Measurements from ENCODE around the gene OR51S1.
"Not testable (repeated sequence)": the region's sequence is repeated elsewhere in the genome, so short reads cannot be mapped to it uniquely, and the experiment has no call there.

The OR51S1 gene, protein sequence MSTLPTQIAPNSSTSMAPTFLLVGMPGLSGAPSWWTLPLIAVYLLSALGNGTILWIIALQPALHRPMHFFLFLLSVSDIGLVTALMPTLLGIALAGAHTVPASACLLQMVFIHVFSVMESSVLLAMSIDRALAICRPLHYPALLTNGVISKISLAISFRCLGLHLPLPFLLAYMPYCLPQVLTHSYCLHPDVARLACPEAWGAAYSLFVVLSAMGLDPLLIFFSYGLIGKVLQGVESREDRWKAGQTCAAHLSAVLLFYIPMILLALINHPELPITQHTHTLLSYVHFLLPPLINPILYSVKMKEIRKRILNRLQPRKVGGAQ

GRCh38 chr11:4848908-4849532, at the start of gene OR51S1:
Gene OR51S1 (minus strand): TSS chr11:4849208. CDS start chr11:4849208, 0 bp downstream.
- TF ChIP-seq ZNF274 (IDR thresholded peaks at IDR 0.05; ENCODE audit: low read depth, low read length): no peak
- no peak within 1 kb of the TSS for H3K4me3 ChIP-seq (ENCODE audit: low read length)

DNA sequence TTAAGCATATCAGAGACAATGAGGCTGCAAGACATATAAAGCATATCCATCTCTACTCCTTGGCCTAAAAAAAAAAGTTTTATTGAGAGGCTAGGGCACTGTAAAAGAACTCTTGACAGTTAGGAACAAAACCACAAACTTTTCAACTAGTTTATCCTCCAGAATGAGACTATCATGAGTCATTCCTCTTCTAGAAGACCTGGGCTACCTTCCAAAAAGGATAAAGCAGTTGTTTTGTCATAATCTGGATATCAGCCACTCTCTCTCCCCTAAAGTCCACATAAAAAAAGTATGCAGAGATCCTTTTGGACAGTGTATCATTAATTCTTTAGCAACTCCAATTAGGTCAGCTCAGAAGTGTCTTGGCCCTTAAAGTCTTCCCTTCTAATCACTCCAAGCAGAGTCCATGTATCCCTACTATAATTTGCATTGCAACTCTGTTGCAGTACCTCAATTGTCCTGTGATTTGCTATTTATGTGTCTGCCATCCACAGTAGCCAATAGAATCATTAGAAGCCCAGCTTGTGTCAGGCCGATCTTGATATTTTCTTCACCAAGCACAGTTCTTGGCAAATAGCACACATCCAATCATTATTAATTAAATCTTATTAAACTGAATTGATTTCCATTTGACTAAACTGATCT, 43.1 kb upstream of the OR51S1 start:
- TF ChIP-seq ZNF274 (IDR thresholded peaks at IDR 0.05; ENCODE audit: low read depth, low read length): no peak
- H3K4me3 ChIP-seq (ENCODE audit: low read length): no peak overlapping the region

DNA sequence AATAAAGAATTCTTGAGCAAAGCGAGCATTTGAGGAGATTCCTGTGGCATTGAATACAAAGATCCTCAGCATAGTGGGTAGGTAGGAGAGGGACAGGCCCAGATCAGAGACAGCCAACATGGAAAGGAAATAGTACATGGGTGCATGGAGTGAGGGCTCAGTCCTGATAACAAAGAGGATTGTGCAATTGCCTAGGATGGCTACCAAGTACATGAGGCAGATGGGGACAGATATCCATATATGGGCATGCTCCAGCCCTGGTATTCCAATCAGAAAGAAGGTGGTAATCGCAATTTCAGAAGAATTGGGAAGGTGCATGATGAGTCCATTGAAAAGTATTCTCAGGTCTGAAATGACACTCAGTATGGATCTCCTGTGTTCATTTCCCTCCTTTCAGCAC, 41.3 kb upstream of the OR51S1 start:
- TF ChIP-seq ZNF274 (IDR thresholded peaks at IDR 0.05; ENCODE audit: low read depth, low read length): no peak

DNA sequence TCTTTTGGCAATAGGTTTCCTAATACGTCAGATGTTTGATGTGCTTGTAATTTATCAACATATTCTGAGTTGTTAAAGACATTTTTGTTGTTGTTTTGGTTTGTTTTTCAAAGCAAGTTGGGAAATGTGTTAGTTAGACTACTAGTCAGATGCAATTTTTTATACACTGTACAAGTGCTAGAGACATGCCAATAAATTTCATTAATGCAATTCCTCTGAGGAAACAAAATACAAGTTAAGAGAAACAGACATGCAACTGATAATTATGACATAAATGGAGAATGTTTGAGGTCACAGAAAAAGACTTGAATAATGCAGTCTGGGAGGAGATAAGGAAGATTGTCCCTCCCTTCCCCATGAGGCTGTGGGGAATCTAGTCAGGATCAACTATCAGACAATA, 38.6 kb upstream of the OR51S1 start:
- H3K4me3 ChIP-seq (ENCODE audit: low read length): no peak overlapping the region
- no peak for TF ChIP-seq ZNF274 (IDR thresholded peaks at IDR 0.05; ENCODE audit: low read depth, low read length)

More for the DNA sequence above, 41.3 kb upstream of the OR51S1 start:
- no peak overlapping the region for H3K4me3 ChIP-seq (ENCODE audit: low read length)

- H3K4me3 ChIP-seq (ENCODE audit: low read length): no peak overlapping the region
- TF ChIP-seq ZNF274 (IDR thresholded peaks at IDR 0.05; ENCODE audit: low read depth, low read length): no peak
Measured at GRCh38 chr11:4886186-4886585, 37.2 kb upstream of the OR51S1 start.

DNA sequence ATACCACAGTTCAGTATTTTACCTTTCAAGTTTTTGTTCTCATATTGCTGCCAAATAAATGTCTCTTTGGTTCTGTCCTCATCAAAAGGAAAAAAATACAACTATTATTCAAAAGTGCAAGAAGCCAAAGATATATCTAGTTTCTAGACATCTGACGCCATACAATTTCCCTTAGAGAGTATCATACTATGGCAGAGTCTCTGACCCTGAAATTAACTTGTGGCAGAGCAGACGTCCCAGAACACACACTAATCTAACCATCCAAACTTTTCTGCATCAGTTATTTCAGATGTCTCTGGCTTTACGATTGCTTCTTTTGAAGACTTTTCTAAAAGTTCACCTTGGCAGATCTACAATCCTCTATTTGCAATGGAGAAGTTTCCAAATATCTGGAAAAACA, 35.4 kb upstream of the OR51S1 start:
- no peak overlapping the region for H3K4me3 ChIP-seq (ENCODE audit: low read length)
- no peak for TF ChIP-seq ZNF274 (IDR thresholded peaks at IDR 0.05; ENCODE audit: low read depth, low read length)

GRCh38 chr11:4882543-4882942, 33.5 kb upstream of the OR51S1 start:
- no peak overlapping the region for H3K4me3 ChIP-seq (ENCODE audit: low read length)

GRCh38 chr11:4881860-4882500, 33.0 kb upstream of the OR51S1 start, which contains the start of gene OR51T1:
Gene OR51T1 (plus strand): TSS chr11:4881900. CDS start chr11:4881900, 0 bp downstream.
- no peak for TF ChIP-seq ZNF274 (IDR thresholded peaks at IDR 0.05; ENCODE audit: low read depth, low read length)
- H3K4me3 ChIP-seq (ENCODE audit: low read length): no peak within 1 kb of the TSS

More at GRCh38 chr11:4882543-4882942, 33.5 kb upstream of the OR51S1 start:
- TF ChIP-seq ZNF274 (IDR thresholded peaks at IDR 0.05; ENCODE audit: low read depth, low read length): no peak

- TF ChIP-seq ZNF274 (IDR thresholded peaks at IDR 0.05; ENCODE audit: low read depth, low read length): no peak
- no peak overlapping the region for H3K4me3 ChIP-seq (ENCODE audit: low read length)
Measured at GRCh38 chr11:4881188-4881587, 32.2 kb upstream of the OR51S1 start.

DNA sequence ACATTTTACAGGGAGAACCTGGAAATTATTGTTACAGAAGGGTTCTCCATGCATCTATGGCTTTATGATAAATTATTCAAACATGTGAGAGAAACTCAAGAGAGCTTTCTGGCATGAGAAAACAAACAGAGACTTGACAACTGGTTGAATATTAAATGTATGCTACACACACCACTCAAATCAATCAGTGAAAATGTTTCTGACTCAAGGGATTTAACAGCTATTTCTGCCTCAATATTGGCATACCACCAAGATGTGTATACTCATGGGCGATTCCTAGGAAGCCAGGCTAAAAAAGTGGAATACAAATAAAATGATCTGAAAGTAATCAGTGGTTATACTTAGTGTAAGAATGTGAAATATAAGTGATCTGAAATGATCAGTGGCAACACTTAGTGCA, 16.8 kb upstream of the OR51S1 start:
- TF ChIP-seq ZNF274 (IDR thresholded peaks at IDR 0.05; ENCODE audit: low read depth, low read length): no peak
- H3K4me3 ChIP-seq (ENCODE audit: low read length): no peak overlapping the region

DNA sequence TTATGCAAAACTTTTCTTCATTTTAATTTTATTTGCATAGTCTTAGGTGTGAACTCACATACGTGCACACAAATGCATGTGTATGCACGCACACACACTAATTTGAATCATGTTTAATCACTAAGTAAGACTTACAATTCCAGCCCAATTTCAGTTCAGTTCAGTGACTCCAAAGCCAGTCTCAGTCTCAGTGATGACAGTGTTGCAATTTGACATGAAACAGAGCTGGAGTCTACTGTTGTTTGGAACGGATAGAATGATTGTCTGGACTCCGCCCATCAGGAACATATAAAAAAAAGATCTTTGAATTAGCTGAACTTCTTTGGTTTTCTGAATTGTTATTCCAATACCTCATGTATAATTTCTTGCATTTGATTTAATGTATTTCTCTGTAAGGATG, 14.9 kb upstream of the OR51S1 start:
- H3K4me3 ChIP-seq (ENCODE audit: low read length): no peak overlapping the region
- TF ChIP-seq ZNF274 (IDR thresholded peaks at IDR 0.05; ENCODE audit: low read depth, low read length): no peak

DNA sequence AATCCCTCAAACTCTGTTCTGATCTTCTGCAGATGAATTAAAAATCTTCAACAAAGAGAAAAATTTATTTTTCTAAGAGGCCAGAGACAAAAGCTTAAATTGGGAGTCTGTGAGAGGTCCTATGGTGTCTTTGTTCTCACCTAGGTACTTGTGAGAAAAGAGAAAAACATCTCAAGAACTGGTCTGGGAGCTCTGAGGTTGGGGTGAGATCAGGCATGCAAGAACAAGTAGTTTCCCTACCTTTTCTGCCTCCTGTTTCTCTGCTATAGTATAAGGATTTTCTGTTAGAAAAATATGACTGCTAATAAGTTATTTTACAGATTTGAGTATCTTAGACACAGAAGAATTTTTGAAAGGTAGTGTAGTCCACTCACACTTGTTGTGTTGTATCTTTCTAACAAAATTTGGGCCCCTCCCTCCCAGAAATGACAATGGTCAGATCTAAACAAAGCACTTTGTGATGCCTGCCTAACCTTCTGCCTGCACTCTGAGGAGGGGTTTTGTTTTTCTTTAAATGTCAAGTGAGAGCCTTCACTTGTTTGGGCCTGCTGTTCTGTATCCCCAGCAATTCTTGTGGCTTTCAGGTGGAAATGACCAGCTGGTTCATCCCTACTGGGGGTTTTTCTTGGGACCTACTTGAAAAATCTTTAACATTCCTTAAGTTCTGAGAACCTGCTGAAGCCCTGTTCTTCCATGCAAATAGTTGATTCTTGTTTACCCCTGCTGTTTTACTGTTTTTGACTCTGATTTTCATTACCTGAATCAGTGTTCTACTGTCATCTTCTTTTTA, 13.6 kb upstream of the OR51S1 start:
- no peak overlapping the region for H3K4me3 ChIP-seq (ENCODE audit: low read length)
- TF ChIP-seq ZNF274 (IDR thresholded peaks at IDR 0.05; ENCODE audit: low read depth, low read length): no peak

GRCh38 chr11:4854286-4854685, 5.3 kb upstream of the OR51S1 start:
- H3K4me3 ChIP-seq (ENCODE audit: low read length): not testable (repeated sequence)

DNA sequence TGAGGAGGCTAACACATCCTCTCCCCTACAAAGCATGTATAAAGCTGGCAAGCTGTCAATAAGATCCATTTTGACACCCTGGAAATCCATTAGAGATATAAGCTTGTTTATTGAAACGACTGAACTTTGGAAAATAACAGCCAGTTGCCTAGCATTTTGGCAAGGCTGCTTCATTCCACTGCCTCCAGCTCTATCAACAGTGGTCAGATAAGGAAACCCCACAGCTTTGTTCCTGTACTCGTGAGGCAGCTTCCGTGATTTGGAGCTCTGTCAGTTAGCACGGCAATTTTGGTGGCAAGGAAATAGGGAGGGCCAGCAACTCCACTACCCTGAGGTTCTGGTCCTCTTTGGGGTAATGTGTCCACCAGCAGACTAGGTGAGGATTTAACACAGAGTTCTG, 2.0 kb upstream of the OR51S1 start:
- H3K4me3 ChIP-seq (ENCODE audit: low read length): no peak overlapping the region
- no peak for TF ChIP-seq ZNF274 (IDR thresholded peaks at IDR 0.05; ENCODE audit: low read depth, low read length)
